ENCODE data around the gene ZNG1F.
"Not testable (repeated sequence)": the region's sequence is repeated elsewhere in the genome, so short reads cannot be mapped to it uniquely, and the experiment has no call there.

The ZNG1F gene

GRCh38 chr9:41090922-41091321, 98.2 kb downstream of the ZNG1F start:
- not testable (repeated sequence) for H3K4me1 ChIP-seq (ENCODE audit: insufficient read depth, low read length); H3K27me3 ChIP-seq (ENCODE audit: insufficient read depth, low read length); H3K4me3 ChIP-seq (ENCODE audit: low read length); H3K9ac ChIP-seq (ENCODE audit: low read depth, low read length); H3K27ac ChIP-seq (ENCODE audit: low read length); H3K36me3 ChIP-seq (ENCODE audit: insufficient read depth, low read depth, low read length); H3K9me3 ChIP-seq (ENCODE audit: insufficient read depth, low read depth, low read length)

DNA sequence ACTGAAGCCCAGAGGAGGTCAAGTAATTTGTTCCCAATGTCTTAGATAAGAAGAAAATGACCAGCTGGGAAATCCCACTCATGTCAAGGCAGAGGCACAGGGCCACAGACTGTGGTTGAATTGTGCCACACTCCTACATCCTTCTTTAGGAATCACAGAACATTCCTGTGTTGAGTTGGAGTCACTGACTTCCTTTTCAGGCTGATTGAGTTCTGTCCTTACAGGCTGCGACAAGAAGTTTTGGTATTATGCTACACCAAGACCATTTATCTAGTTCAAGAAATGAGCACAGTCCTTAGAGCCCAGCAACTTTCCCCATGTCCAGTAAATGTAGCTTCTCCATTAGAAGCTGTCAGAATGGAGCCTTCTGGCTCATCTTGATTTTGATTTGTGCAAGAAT, 98.7 kb downstream of the ZNG1F start:
- not testable (repeated sequence) for H3K36me3 ChIP-seq (ENCODE audit: insufficient read depth, low read depth, low read length); H3K9ac ChIP-seq (ENCODE audit: low read depth, low read length); H3K27ac ChIP-seq (ENCODE audit: low read length); H3K4me3 ChIP-seq (ENCODE audit: low read length); H3K4me1 ChIP-seq (ENCODE audit: insufficient read depth, low read length); H3K9me3 ChIP-seq (ENCODE audit: insufficient read depth, low read depth, low read length)
- peaks cover 11% of the 10 kb centered on the region for H3K27me3 ChIP-seq (ENCODE audit: insufficient read depth, low read length)

DNA sequence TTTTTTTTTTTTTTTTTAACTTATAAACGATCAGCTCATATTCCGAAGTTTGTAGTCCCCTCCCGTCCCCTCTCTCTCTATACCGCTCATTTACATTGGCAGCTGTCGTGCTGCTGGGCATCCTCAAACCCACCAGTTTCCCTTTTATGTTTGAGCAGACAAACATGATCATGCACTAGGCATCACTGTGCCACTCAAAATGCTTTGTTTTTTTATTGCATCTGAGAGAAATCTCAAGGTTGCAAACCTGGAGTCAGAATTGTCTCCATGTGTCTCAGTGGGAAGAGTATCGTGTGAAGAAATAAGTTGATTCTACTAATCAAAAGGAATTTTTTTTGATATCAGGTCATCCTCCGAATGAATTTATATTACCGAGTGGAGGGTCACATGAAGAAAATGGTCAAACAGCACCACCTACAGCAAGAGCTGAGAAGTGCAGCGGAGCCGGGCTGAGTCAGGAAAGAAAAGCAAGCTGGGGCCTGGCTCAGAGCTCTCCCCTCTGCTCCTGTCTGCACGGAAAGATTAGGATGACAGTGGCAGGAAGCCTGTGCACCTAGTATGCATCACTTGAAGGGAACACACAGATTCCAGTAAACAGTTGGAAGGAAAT, 100.6 kb downstream of the ZNG1F start:
- H3K27ac ChIP-seq (ENCODE audit: low read length); H3K9ac ChIP-seq (ENCODE audit: low read depth, low read length); H3K36me3 ChIP-seq (ENCODE audit: insufficient read depth, low read depth, low read length); H3K4me3 ChIP-seq (ENCODE audit: low read length); H3K4me1 ChIP-seq (ENCODE audit: insufficient read depth, low read length); H3K9me3 ChIP-seq (ENCODE audit: insufficient read depth, low read depth, low read length): not testable (repeated sequence)
- peaks cover 16% of the 10 kb centered on the region for H3K27me3 ChIP-seq (ENCODE audit: insufficient read depth, low read length)

DNA sequence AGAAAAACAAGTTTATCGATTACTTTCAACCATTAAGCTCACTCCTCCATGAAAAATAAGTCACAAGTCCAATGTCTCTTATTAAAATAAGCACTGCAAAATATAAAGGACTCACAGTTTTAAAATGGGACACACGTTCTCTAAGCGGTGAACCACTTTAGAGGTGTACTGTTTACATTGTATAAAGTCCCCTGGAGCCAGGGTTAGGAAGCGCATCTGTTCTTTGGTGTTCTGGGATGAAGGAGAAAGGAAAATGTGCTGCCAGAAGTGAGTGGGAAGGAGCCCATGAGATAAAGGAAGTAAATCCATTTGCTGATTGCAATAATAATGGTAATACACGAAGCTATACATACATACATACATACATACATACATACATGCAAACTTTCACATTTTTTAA, 101.2 kb downstream of the ZNG1F start:
- not testable (repeated sequence) for H3K4me3 ChIP-seq (ENCODE audit: low read length); H3K9me3 ChIP-seq (ENCODE audit: insufficient read depth, low read depth, low read length); H3K36me3 ChIP-seq (ENCODE audit: insufficient read depth, low read depth, low read length); H3K9ac ChIP-seq (ENCODE audit: low read depth, low read length); H3K4me1 ChIP-seq (ENCODE audit: insufficient read depth, low read length); H3K27ac ChIP-seq (ENCODE audit: low read length)
- peaks cover 16% of the 10 kb centered on the region for H3K27me3 ChIP-seq (ENCODE audit: insufficient read depth, low read length)

DNA sequence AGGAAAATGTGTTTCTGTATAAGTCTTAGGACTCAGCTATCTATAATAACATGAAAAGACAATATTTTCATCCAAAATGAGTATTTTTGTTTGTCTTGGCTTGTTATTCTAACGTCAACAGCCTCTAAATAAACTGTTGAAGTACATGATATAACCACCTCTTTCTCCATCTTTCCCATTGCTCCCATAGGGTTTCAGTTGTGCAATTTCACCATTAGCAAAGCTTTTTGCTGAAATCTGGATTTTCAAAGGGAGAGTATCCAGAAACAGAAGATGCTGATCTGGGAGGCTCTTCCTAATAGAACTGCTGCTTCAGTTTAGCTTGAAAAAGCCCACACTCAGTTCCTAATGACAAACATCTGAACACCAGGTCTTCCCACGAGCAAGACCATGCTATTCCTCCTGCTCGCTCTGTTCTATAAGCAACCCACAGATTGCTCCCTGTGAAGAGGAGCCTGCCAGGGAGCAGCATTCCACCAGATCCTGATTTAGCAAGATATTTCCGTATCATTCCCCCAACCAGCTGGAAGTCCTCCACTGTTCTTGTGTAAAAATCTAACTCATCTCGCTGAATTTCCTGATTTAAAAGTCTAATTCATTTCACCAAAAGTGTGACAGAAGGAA, 101.8 kb downstream of the ZNG1F start:
- not testable (repeated sequence) for H3K27ac ChIP-seq (ENCODE audit: low read length); H3K36me3 ChIP-seq (ENCODE audit: insufficient read depth, low read depth, low read length); H3K4me3 ChIP-seq (ENCODE audit: low read length); H3K9ac ChIP-seq (ENCODE audit: low read depth, low read length); H3K4me1 ChIP-seq (ENCODE audit: insufficient read depth, low read length); H3K9me3 ChIP-seq (ENCODE audit: insufficient read depth, low read depth, low read length)
- peaks cover 21% of the 10 kb centered on the region for H3K27me3 ChIP-seq (ENCODE audit: insufficient read depth, low read length)

GRCh38 chr9:41086685-41087084, 102.4 kb downstream of the ZNG1F start:
- not testable (repeated sequence) for H3K36me3 ChIP-seq (ENCODE audit: insufficient read depth, low read depth, low read length); H3K4me1 ChIP-seq (ENCODE audit: insufficient read depth, low read length); H3K4me3 ChIP-seq (ENCODE audit: low read length); H3K9me3 ChIP-seq (ENCODE audit: insufficient read depth, low read depth, low read length); H3K9ac ChIP-seq (ENCODE audit: low read depth, low read length); H3K27ac ChIP-seq (ENCODE audit: low read length)
- H3K27me3 ChIP-seq (ENCODE audit: insufficient read depth, low read length), result peaks cover 21% of the 10 kb centered on the region

DNA sequence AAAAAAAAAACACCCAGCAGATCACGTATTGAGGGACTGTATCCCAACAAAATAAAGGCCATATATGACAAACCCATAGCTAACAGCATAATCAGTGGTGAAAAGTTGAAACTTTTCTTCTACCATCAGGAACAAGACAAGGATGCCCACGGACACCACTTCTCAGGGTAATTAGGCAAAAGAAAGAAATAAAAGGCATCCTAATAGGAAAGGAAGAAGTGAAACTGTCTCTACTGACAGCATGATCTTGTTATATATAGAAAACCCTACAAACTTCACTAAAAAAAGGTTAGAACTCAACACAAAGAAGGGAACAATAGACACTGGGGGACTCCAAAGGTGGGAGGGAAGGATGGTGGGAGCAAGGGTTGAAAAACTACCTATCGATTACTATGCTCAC, 102.9 kb downstream of the ZNG1F start:
- not testable (repeated sequence) for H3K9ac ChIP-seq (ENCODE audit: low read depth, low read length); H3K9me3 ChIP-seq (ENCODE audit: insufficient read depth, low read depth, low read length); H3K36me3 ChIP-seq (ENCODE audit: insufficient read depth, low read depth, low read length); H3K27ac ChIP-seq (ENCODE audit: low read length); H3K4me3 ChIP-seq (ENCODE audit: low read length); H3K4me1 ChIP-seq (ENCODE audit: insufficient read depth, low read length)
- H3K27me3 ChIP-seq (ENCODE audit: insufficient read depth, low read length), result peaks cover 21% of the 10 kb centered on the region

- H3K36me3 ChIP-seq (ENCODE audit: insufficient read depth, low read depth, low read length); H3K4me3 ChIP-seq (ENCODE audit: low read length); H3K4me1 ChIP-seq (ENCODE audit: insufficient read depth, low read length); H3K9ac ChIP-seq (ENCODE audit: low read depth, low read length); H3K9me3 ChIP-seq (ENCODE audit: insufficient read depth, low read depth, low read length); H3K27ac ChIP-seq (ENCODE audit: low read length): not testable (repeated sequence)
- H3K27me3 ChIP-seq (ENCODE audit: insufficient read depth, low read length), result peaks cover 27% of the 10 kb centered on the region
Observed at GRCh38 chr9:41082358-41082757, 106.8 kb downstream of the ZNG1F start.
